Peyer's patch (tissue), 4 donors: ENCODE measurements around the gene INSRR.

Experiments used
- POLR2A ChIP-seq, 2 donors: fragments of 450-650 bp; IDR thresholded peaks; one replicate each; pipeline ENCODE4 v1.5.1; 2017; ENCODE audit warnings: antibody characterized with exemption in 2 of 2, mild to moderate bottlenecking in 2 of 2, moderate library complexity in 2 of 2
- TF ChIP-seq, protein P1 (sequence below), 6 experiments: fragments of 450-650 bp in 4 of 6; fragments of 200-600 bp in 2 of 6; sonication (generic) in 1 of 6; IDR thresholded peaks; one replicate each; pipeline ENCODE4 v1.5.1; 2017 to 2019; ENCODE audit warnings: antibody characterized with exemption in 6 of 6, mild to moderate bottlenecking in 3 of 6, moderate library complexity in 1 of 6

DNA sequence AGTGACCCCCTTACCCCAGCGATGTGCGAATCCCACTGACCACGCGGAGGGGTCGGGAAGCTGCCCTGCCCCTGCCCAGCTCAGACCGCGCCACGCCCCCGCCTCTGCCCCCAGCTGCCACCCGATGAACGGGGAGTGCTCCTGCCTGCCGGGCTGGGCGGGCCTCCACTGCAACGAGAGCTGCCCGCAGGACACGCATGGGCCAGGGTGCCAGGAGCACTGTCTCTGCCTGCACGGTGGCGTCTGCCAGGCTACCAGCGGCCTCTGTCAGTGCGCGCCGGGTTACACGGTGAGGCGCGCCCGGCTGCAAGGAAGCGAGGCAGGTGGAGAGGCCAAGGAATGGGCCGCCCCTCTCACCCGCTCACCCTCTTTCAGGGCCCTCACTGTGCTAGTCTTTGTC, 49.6 kb upstream of the INSRR start:
- TF ChIP-seq, protein P1, sequence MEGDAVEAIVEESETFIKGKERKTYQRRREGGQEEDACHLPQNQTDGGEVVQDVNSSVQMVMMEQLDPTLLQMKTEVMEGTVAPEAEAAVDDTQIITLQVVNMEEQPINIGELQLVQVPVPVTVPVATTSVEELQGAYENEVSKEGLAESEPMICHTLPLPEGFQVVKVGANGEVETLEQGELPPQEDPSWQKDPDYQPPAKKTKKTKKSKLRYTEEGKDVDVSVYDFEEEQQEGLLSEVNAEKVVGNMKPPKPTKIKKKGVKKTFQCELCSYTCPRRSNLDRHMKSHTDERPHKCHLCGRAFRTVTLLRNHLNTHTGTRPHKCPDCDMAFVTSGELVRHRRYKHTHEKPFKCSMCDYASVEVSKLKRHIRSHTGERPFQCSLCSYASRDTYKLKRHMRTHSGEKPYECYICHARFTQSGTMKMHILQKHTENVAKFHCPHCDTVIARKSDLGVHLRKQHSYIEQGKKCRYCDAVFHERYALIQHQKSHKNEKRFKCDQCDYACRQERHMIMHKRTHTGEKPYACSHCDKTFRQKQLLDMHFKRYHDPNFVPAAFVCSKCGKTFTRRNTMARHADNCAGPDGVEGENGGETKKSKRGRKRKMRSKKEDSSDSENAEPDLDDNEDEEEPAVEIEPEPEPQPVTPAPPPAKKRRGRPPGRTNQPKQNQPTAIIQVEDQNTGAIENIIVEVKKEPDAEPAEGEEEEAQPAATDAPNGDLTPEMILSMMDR (IDR thresholded peaks at IDR 0.05) = no peak
- TF ChIP-seq POLR2A (IDR thresholded peaks at IDR 0.05) = no peak
